Osteoblast (primary cell): ENCODE results near the gene PSMD1. TPM values are rescaled to one million over a fixed set of nuclear protein-coding genes. Genes with fewer than 3 reads are reported as not detected.

ENCODE experiments used
- DNase-seq: peaks from one replicate; pipeline ENCODE4 v3.0.0; 2011; ENCODE audit warnings: low spot score, mixed read lengths; ENCODE audit not compliant: insufficient read length; ENCODE audit errors: missing footprints
- H2AFZ ChIP-seq: 2 replicates; pipeline ENCODE4 v1.6.0; 2011; ENCODE audit warnings: mild to moderate bottlenecking, low read length
- H3K27ac ChIP-seq: 2 replicates; pipeline ENCODE4 v1.5.1; 2011; ENCODE audit warnings: mild to moderate bottlenecking, low read depth, low read length, moderate library complexity
- H3K27me3 ChIP-seq: 2 replicates; pipeline ENCODE4 v1.6.0; 2012; ENCODE audit warnings: mild to moderate bottlenecking, control low read depth, inconsistent platforms, low read length, moderate library complexity; ENCODE audit not compliant: insufficient read depth
- H3K36me3 ChIP-seq: 2 replicates; pipeline ENCODE4 v1.5.1; 2011; ENCODE audit warnings: mild to moderate bottlenecking, low read length, control low read depth, moderate library complexity; ENCODE audit not compliant: insufficient read depth
- H3K4me1 ChIP-seq: 2 replicates; pipeline ENCODE4 v1.5.1; 2011; ENCODE audit warnings: mild to moderate bottlenecking, low read length, control low read depth, moderate library complexity; ENCODE audit not compliant: insufficient read depth
- H3K4me2 ChIP-seq: 2 replicates; pipeline ENCODE4 v1.6.0; 2011; ENCODE audit warnings: mild to moderate bottlenecking, low read length; ENCODE audit not compliant: insufficient read depth
- H3K4me3 ChIP-seq: fragments of 200-600 bp; sonication (generic); 3 replicates; pipeline ENCODE4 v1.5.1; 2012; ENCODE audit warnings: mild to moderate bottlenecking, low read length, inconsistent platforms; ENCODE audit not compliant: insufficient read depth
- H3K79me2 ChIP-seq: 2 replicates; pipeline ENCODE4 v1.6.0; 2012; ENCODE audit warnings: mild to moderate bottlenecking, low read length, control low read depth, inconsistent platforms; ENCODE audit not compliant: insufficient read depth
- H3K9me3 ChIP-seq: 2 replicates; pipeline ENCODE4 v1.5.1; 2011; ENCODE audit warnings: low read depth, low read length, control low read depth
- H4K20me1 ChIP-seq: 2 replicates; pipeline ENCODE4 v1.6.0; 2012; ENCODE audit warnings: mild to moderate bottlenecking, low read length, control low read depth; ENCODE audit not compliant: insufficient read depth
- total RNA-seq: library from RNA; depleted of rRNA; stranded (reverse); fragments of >200 nt; gene quantifications from 2 replicates; pipeline ENCODE4 v1.2.3, GENCODE V29; 2012
- TF ChIP-seq, protein P1 (sequence below): IDR thresholded peaks from 2 replicates; pipeline ENCODE4 v1.5.1; 2011; ENCODE audit warnings: mild to moderate bottlenecking, low read depth, low read length, moderate library complexity; ENCODE audit errors: extremely low read depth

PSMD1 gene
- total RNA-seq, 1 donor: 112 TPM

DNA sequence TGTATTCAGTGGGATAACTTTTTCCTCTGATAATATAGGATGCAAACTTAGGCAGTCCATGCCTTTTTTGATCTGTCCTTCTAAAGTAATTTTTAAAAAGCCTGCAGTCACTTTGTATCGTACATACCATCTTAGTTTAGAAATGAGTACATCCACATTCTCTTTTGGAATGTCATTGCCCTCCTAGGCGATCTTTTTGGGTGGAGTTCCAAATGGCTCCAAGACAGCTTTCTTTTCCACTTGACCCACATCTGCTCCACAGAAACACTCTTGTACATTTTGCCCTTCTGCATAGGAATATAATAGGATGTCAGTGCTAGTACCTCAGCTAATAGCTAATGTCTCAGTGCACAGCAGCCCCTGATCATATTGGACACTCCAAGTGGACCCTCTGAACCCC is 90.0 kb downstream of the PSMD1 start:
- TF ChIP-seq, protein P1, sequence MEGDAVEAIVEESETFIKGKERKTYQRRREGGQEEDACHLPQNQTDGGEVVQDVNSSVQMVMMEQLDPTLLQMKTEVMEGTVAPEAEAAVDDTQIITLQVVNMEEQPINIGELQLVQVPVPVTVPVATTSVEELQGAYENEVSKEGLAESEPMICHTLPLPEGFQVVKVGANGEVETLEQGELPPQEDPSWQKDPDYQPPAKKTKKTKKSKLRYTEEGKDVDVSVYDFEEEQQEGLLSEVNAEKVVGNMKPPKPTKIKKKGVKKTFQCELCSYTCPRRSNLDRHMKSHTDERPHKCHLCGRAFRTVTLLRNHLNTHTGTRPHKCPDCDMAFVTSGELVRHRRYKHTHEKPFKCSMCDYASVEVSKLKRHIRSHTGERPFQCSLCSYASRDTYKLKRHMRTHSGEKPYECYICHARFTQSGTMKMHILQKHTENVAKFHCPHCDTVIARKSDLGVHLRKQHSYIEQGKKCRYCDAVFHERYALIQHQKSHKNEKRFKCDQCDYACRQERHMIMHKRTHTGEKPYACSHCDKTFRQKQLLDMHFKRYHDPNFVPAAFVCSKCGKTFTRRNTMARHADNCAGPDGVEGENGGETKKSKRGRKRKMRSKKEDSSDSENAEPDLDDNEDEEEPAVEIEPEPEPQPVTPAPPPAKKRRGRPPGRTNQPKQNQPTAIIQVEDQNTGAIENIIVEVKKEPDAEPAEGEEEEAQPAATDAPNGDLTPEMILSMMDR: no peak
- Histone ChIP-seq H3K27ac (no peak overlapping the region), H3K4me3 (no peak overlapping the region), H3K79me2 (peaks cover 9% of the 10 kb centered on the region), H3K36me3 (peaks cover 21% of the 10 kb centered on the region), H3K9me3 (no peaks in the 10 kb centered on the region), H3K27me3 (no peaks in the 10 kb centered on the region), H2AFZ (no peak overlapping the region), H3K4me1 (peaks cover 5% of the 10 kb centered on the region), H4K20me1 (no peaks in the 10 kb centered on the region), H3K4me2 (no peak overlapping the region)
- DNase-seq: no peak

DNA sequence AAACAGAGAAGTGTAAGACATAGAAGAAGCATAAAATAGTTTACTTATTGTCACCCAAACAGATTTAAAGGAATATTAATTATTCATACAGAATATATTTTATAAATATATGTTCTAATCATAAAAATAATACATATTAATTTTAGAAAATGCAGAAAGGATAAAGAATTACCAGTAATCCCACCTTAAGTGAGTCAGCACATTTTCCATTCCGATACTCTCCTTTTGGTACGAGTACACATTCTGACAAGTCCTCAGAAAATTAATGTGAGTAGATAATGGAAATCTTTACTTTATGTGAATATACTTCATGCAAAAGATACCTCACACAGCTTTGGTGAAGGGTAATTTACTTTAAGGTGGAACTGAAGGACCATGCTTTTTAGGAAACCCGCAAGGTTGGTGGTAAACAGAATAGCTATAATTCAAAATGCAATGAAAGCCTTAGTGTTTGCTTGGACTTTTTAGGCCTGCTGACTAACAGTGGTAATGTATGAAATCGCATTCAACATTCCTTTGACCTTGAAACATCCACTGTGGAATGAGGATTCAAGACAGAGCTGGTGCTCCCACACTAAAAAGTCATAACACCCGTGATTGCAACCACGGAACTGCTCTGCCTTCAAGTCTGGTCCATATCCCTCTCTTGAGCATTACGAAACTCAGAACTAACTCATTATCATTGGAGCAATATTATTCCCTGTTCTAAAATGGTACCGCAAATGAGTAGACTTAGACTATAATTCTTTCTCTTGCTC is 96.3 kb downstream of the PSMD1 start:
- TF ChIP-seq, protein P1: no peak
- H3K36me3 ChIP-seq: peaks cover 32% of the 10 kb centered on the region
- H3K4me3 ChIP-seq: no peak overlapping the region
- no peaks in the 10 kb centered on the region for H3K9me3 ChIP-seq
- H3K4me1 ChIP-seq: peaks cover 4% of the 10 kb centered on the region
- peak overlapping the region; percentile 21 for H3K27ac ChIP-seq
- no peaks in the 10 kb centered on the region for H4K20me1 ChIP-seq
- DNase-seq: peak; percentile 32
- no peak overlapping the region for H3K4me2 ChIP-seq
- H3K79me2 ChIP-seq: no peaks in the 10 kb centered on the region
- H3K27me3 ChIP-seq: no peaks in the 10 kb centered on the region
- H2AFZ ChIP-seq: no peak overlapping the region

GRCh38 chr2:231159306-231159705 is 102.6 kb downstream of the PSMD1 start:
- TF ChIP-seq, protein P1: no peak
- H3K4me2 ChIP-seq: no peak overlapping the region
- no peak overlapping the region for H2AFZ ChIP-seq
- H3K9me3 ChIP-seq: no peaks in the 10 kb centered on the region
- peaks cover 17% of the 10 kb centered on the region for H3K36me3 ChIP-seq
- H3K79me2 ChIP-seq: no peaks in the 10 kb centered on the region
- no peaks in the 10 kb centered on the region for H4K20me1 ChIP-seq
- H3K4me3 ChIP-seq: no peak overlapping the region
- peak; percentile 54 for DNase-seq
- peaks cover 39% of the 10 kb centered on the region for H3K4me1 ChIP-seq
- no peak overlapping the region for H3K27ac ChIP-seq
- H3K27me3 ChIP-seq: no peaks in the 10 kb centered on the region

GRCh38 chr2:231160701-231161100 is 104.0 kb downstream of the PSMD1 start:
- H3K4me3 ChIP-seq: no peak overlapping the region
- TF ChIP-seq, protein P1: no peak
- H3K79me2 ChIP-seq: no peaks in the 10 kb centered on the region
- H3K27me3 ChIP-seq: no peaks in the 10 kb centered on the region
- peak overlapping the region; percentile 93 for H3K27ac ChIP-seq
- peak overlapping the region; percentile 49 for H3K4me2 ChIP-seq
- H3K36me3 ChIP-seq: peaks cover 9% of the 10 kb centered on the region
- no peaks in the 10 kb centered on the region for H4K20me1 ChIP-seq
- DNase-seq: no peak
- no peaks in the 10 kb centered on the region for H3K9me3 ChIP-seq
- H2AFZ ChIP-seq: no peak overlapping the region
- peaks cover 39% of the 10 kb centered on the region for H3K4me1 ChIP-seq
